Measurements from ENCODE around the gene ZNF521. TPM values are rescaled to one million over a fixed set of nuclear protein-coding genes. Genes with fewer than 3 reads are reported as not detected.

The ZNF521 gene
- total and polyA plus RNA-seq, 2 of the 13 experiments (the other 11 are each of a cell fraction or from before 2014, with no cell fraction given), result 0.02 TPM; not detected in 1

DNA sequence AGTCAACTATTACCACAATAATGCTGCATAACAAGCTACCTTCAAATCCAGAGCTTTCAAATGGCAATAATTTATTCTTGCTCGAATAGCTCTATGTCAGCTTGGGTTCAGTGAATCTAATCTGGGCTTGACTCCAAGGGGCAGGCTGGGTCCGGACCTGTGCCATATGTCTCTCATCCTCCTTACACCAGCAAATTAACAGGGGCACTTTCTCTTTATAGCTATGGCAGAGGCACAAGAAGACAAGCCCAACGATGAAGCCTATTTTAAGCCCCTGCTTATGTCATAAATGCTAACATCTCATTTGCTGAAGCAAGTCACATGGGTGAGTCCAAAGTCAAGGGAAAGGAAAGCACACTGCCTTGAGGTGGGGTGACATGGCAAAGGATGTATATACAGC is 13.3 kb upstream of the ZNF521 start:
- no peaks in the 10 kb centered on the region for H3K36me3 ChIP-seq (replicated peaks in 1 of 2; ENCODE audit: control insufficient read depth in 1 of 2, insufficient read depth in 2 of 2, low read length in 2 of 2)
- no peak overlapping the region for H3K9ac ChIP-seq (ENCODE audit: insufficient read depth, low read depth, low read length)
- H3K79me2 ChIP-seq (ENCODE audit: insufficient read depth, low read length), result no peaks in the 10 kb centered on the region
- BruUV-seq (replicated peaks), result no TSS peak
- no peak overlapping the region for H3K4me2 ChIP-seq (ENCODE audit: low read depth, low read length)
- H3K4me3 ChIP-seq (replicated peaks in 1 of 3; ENCODE audit: insufficient read depth in 1 of 3, low read depth in 2 of 3, low read length in 3 of 3), result no peak overlapping the region
- FAIRE-seq (no peak), ATAC-seq (no peak), DNase-seq (ENCODE audit: low spot score) (no peak)
- no peaks in the 10 kb centered on the region for H3K27me3 ChIP-seq (ENCODE audit: control insufficient read depth in 1 of 2, insufficient read depth in 2 of 2, low read length in 2 of 2)
- H4K20me1 ChIP-seq (ENCODE audit: insufficient read depth, low read length), result no peaks in the 10 kb centered on the region
- H3K9me3 ChIP-seq (ENCODE audit: low read length), result no peaks in the 10 kb centered on the region
- ChIA-PET POLR2A (no interaction called here), CTCF (ENCODE audit: low intra/inter-chr PET ratio, low total read pairs) (no interaction called here)
- no peaks in the 10 kb centered on the region for H3K4me1 ChIP-seq (ENCODE audit: insufficient read depth, low read length)
- intact Hi-C loops (cut with micrococcal nuclease; ENCODE audit: unreplicated experiment), result no loop called here
- 0% methylated on average over 3 of the region's 3 CpGs for WGBS (ENCODE audit: low lambda C conversion rate)
- H2AFZ ChIP-seq (ENCODE audit: low read length), result no peak overlapping the region
- H3K27ac ChIP-seq (ENCODE audit: extremely low read length, insufficient read depth, low read length), result no peak overlapping the region
- in situ Hi-C loops (cut with HindIII; ENCODE audit: extremely low pct_ligation_motif_present, low pct_unique_long_range_greater_than_20kb), result no loop called here
- no peak for TF ChIP-seq HNRNPH1 (optimal IDR thresholded peaks at IDR 0.05; ENCODE audit: low read depth, low read length)
- TF ChIP-seq MTF1 (CRISPR knock-in tag; IDR thresholded peaks at IDR 0.05), result no peak
- no peak for TF ChIP-seq ZBTB7B (CRISPR knock-in tag; IDR thresholded peaks at IDR 0.05)
- TF ChIP-seq, protein P1, sequence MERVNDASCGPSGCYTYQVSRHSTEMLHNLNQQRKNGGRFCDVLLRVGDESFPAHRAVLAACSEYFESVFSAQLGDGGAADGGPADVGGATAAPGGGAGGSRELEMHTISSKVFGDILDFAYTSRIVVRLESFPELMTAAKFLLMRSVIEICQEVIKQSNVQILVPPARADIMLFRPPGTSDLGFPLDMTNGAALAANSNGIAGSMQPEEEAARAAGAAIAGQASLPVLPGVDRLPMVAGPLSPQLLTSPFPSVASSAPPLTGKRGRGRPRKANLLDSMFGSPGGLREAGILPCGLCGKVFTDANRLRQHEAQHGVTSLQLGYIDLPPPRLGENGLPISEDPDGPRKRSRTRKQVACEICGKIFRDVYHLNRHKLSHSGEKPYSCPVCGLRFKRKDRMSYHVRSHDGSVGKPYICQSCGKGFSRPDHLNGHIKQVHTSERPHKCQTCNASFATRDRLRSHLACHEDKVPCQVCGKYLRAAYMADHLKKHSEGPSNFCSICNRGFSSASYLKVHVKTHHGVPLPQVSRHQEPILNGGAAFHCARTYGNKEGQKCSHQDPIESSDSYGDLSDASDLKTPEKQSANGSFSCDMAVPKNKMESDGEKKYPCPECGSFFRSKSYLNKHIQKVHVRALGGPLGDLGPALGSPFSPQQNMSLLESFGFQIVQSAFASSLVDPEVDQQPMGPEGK (CRISPR knock-in tag; IDR thresholded peaks at IDR 0.05), result no peak
- no peak for TF ChIP-seq ZNF891 (CRISPR knock-in tag; IDR thresholded peaks at IDR 0.05)
- TF ChIP-seq NCOA5 (CRISPR knock-in tag; IDR thresholded peaks at IDR 0.05), result no peak
- TF ChIP-seq, protein P2, sequence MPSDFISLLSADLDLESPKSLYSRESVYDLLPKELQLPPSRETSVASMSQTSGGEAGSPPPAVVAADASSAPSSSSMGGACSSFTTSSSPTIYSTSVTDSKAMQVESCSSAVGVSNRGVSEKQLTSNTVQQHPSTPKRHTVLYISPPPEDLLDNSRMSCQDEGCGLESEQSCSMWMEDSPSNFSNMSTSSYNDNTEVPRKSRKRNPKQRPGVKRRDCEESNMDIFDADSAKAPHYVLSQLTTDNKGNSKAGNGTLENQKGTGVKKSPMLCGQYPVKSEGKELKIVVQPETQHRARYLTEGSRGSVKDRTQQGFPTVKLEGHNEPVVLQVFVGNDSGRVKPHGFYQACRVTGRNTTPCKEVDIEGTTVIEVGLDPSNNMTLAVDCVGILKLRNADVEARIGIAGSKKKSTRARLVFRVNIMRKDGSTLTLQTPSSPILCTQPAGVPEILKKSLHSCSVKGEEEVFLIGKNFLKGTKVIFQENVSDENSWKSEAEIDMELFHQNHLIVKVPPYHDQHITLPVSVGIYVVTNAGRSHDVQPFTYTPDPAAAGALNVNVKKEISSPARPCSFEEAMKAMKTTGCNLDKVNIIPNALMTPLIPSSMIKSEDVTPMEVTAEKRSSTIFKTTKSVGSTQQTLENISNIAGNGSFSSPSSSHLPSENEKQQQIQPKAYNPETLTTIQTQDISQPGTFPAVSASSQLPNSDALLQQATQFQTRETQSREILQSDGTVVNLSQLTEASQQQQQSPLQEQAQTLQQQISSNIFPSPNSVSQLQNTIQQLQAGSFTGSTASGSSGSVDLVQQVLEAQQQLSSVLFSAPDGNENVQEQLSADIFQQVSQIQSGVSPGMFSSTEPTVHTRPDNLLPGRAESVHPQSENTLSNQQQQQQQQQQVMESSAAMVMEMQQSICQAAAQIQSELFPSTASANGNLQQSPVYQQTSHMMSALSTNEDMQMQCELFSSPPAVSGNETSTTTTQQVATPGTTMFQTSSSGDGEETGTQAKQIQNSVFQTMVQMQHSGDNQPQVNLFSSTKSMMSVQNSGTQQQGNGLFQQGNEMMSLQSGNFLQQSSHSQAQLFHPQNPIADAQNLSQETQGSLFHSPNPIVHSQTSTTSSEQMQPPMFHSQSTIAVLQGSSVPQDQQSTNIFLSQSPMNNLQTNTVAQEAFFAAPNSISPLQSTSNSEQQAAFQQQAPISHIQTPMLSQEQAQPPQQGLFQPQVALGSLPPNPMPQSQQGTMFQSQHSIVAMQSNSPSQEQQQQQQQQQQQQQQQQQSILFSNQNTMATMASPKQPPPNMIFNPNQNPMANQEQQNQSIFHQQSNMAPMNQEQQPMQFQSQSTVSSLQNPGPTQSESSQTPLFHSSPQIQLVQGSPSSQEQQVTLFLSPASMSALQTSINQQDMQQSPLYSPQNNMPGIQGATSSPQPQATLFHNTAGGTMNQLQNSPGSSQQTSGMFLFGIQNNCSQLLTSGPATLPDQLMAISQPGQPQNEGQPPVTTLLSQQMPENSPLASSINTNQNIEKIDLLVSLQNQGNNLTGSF (CRISPR knock-in tag; IDR thresholded peaks at IDR 0.05), result no peak
- TF ChIP-seq, protein P3, sequence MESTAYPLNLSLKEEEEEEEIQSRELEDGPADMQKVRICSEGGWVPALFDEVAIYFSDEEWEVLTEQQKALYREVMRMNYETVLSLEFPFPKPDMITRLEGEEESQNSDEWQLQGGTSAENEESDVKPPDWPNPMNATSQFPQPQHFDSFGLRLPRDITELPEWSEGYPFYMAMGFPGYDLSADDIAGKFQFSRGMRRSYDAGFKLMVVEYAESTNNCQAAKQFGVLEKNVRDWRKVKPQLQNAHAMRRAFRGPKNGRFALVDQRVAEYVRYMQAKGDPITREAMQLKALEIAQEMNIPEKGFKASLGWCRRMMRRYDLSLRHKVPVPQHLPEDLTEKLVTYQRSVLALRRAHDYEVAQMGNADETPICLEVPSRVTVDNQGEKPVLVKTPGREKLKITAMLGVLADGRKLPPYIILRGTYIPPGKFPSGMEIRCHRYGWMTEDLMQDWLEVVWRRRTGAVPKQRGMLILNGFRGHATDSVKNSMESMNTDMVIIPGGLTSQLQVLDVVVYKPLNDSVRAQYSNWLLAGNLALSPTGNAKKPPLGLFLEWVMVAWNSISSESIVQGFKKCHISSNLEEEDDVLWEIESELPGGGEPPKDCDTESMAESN (CRISPR knock-in tag; conservative IDR thresholded peaks at IDR 0.05), result no peak
- no peak for TF ChIP-seq NFE2L2 (IDR thresholded peaks at IDR 0.05; ENCODE audit: low read length)
- TF ChIP-seq, protein P4, sequence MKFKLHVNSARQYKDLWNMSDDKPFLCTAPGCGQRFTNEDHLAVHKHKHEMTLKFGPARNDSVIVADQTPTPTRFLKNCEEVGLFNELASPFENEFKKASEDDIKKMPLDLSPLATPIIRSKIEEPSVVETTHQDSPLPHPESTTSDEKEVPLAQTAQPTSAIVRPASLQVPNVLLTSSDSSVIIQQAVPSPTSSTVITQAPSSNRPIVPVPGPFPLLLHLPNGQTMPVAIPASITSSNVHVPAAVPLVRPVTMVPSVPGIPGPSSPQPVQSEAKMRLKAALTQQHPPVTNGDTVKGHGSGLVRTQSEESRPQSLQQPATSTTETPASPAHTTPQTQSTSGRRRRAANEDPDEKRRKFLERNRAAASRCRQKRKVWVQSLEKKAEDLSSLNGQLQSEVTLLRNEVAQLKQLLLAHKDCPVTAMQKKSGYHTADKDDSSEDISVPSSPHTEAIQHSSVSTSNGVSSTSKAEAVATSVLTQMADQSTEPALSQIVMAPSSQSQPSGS (CRISPR knock-in tag; IDR thresholded peaks at IDR 0.05), result no peak
- TF ChIP-seq KAT8 (CRISPR knock-in tag; IDR thresholded peaks at IDR 0.05), result no peak
- TF ChIP-seq, protein P5, sequence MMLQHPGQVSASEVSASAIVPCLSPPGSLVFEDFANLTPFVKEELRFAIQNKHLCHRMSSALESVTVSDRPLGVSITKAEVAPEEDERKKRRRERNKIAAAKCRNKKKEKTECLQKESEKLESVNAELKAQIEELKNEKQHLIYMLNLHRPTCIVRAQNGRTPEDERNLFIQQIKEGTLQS (CRISPR knock-in tag; IDR thresholded peaks at IDR 0.05), result no peak
- TF ChIP-seq, protein P6, sequence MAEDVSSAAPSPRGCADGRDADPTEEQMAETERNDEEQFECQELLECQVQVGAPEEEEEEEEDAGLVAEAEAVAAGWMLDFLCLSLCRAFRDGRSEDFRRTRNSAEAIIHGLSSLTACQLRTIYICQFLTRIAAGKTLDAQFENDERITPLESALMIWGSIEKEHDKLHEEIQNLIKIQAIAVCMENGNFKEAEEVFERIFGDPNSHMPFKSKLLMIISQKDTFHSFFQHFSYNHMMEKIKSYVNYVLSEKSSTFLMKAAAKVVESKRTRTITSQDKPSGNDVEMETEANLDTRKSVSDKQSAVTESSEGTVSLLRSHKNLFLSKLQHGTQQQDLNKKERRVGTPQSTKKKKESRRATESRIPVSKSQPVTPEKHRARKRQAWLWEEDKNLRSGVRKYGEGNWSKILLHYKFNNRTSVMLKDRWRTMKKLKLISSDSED (CRISPR knock-in tag; IDR thresholded peaks at IDR 0.05), result no peak
